ENCODE measurements around the gene CENPK. TPM values are rescaled to one million over a fixed set of nuclear protein-coding genes. Genes with fewer than 3 reads are reported as not detected.
A peak's percentile ranks its signal among the peaks of the same experiment; 100 is the strongest.
"Not testable (repeated sequence)": the region's sequence is repeated elsewhere in the genome, so short reads cannot be mapped to it uniquely, and the experiment has no call there.

Gene CENPK
- total and polyA plus RNA-seq, 2 experiments from 2014 or later, result 17.2 to 23.9 TPM

DNA sequence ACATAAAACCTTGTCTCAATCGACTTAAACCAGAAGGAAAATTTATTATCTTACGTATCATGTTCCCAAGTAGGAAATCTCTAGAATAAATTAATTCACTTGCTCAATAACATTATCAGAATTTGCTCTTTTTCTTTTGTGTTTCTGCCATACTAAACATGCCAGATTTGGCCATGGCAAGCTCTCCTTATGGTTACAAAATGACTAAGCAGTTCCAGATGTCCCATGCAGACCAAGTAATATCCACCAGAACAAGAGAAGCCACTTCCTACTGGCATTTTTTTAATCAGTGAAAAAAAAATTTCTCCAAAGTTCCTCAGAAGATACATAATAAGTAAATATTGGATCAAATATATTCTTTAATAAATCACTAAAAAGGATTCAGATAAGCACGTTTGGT is 56.0 kb downstream of the CENPK start:
- H3K79me2 ChIP-seq (ENCODE audit: insufficient read depth), result no peaks in the 10 kb centered on the region
- WGBS, 2 experiments (ENCODE audit: low coverage in 1 of 2, low lambda C conversion rate in 2 of 2, missing lambda C conversion rate in 2 of 2), result 17 to 19% methylated on average over 3 of the region's 3 CpGs
- no peaks in the 10 kb centered on the region for H3F3A ChIP-seq (ENCODE audit: insufficient read depth)
- H3K4me3 ChIP-seq, result peak overlapping the region; percentile 20; the same call in 1 of the 2 replicates
- in situ Hi-C loops (cut with MboI), result no loop called here
- H2AFZ ChIP-seq, result peak overlapping the region; percentile 8; the same call in 1 of the 2 replicates
- H3K4me2 ChIP-seq (ENCODE audit: unreplicated experiment), result peak overlapping the region; percentile 42
- DNase-seq, result peak; percentile 77
- no peaks in the 10 kb centered on the region for H3K9me2 ChIP-seq (ENCODE audit: insufficient read depth)
- H3K27ac ChIP-seq, result no peak overlapping the region
- H3K9me3 ChIP-seq (ENCODE audit: low read depth), result no peaks in the 10 kb centered on the region
- no peak for TF ChIP-seq EZH2 (IDR thresholded peaks at IDR 0.05; ENCODE audit: insufficient read depth, poor library complexity, severe bottlenecking)
- no peak for TF ChIP-seq EZH2phosphoT487 (IDR thresholded peaks at IDR 0.05; ENCODE audit: insufficient read depth, low read depth)
- H3K27me3 ChIP-seq (replicated peaks; ENCODE audit: insufficient read depth), result no peaks in the 10 kb centered on the region
- H3K9ac ChIP-seq, result no peak overlapping the region
- no peaks in the 10 kb centered on the region for H4K20me1 ChIP-seq (ENCODE audit: insufficient read depth)
- no peaks in the 10 kb centered on the region for H3K36me3 ChIP-seq (ENCODE audit: low read depth)
- H3K4me1 ChIP-seq (ENCODE audit: insufficient read depth), result no peaks in the 10 kb centered on the region

- TF ChIP-seq EZH2 (IDR thresholded peaks at IDR 0.05; ENCODE audit: insufficient read depth, poor library complexity, severe bottlenecking), result no peak
- no peak for TF ChIP-seq EZH2phosphoT487 (IDR thresholded peaks at IDR 0.05; ENCODE audit: insufficient read depth, low read depth)
- no peaks in the 10 kb centered on the region for H4K20me1 ChIP-seq (ENCODE audit: insufficient read depth)
- no peak overlapping the region for H3K9ac ChIP-seq
- H3K27ac ChIP-seq, result no peak overlapping the region
- H3K27me3 ChIP-seq (replicated peaks; ENCODE audit: insufficient read depth), result no peaks in the 10 kb centered on the region
- no peak overlapping the region for H3K4me2 ChIP-seq (ENCODE audit: unreplicated experiment)
- no peaks in the 10 kb centered on the region for H3K9me3 ChIP-seq (ENCODE audit: low read depth)
- no peak for DNase-seq
- H3F3A ChIP-seq (ENCODE audit: insufficient read depth), result no peaks in the 10 kb centered on the region
- H2AFZ ChIP-seq, result no peak overlapping the region
- no peaks in the 10 kb centered on the region for H3K36me3 ChIP-seq (ENCODE audit: low read depth)
- WGBS, 2 experiments (ENCODE audit: low coverage in 1 of 2, low lambda C conversion rate in 2 of 2, missing lambda C conversion rate in 2 of 2), result 92 to 95% methylated on average over 4 of the region's 4 CpGs
- no peaks in the 10 kb centered on the region for H3K79me2 ChIP-seq (ENCODE audit: insufficient read depth)
- no peak overlapping the region for H3K4me3 ChIP-seq
- H3K9me2 ChIP-seq (ENCODE audit: insufficient read depth), result no peaks in the 10 kb centered on the region
- H3K4me1 ChIP-seq (ENCODE audit: insufficient read depth), result no peaks in the 10 kb centered on the region
- in situ Hi-C loops (cut with MboI), result loop anchor here (10.0 to 25.0 kb wide), 3 partner anchors 394 to 852 kb away; no protein-coding TSS in a partner anchor
Measured at GRCh38 chr5:65489119-65489518, 73.8 kb downstream of the CENPK start.

GRCh38 chr5:65488038-65488687 is 74.8 kb downstream of the CENPK start:
- not testable (repeated sequence) for H3K79me2 ChIP-seq (ENCODE audit: insufficient read depth); H3K4me1 ChIP-seq (ENCODE audit: insufficient read depth); H3K4me2 ChIP-seq (ENCODE audit: unreplicated experiment); H3K9ac ChIP-seq; DNase-seq; H3F3A ChIP-seq (ENCODE audit: insufficient read depth); H3K4me3 ChIP-seq; H3K9me2 ChIP-seq (ENCODE audit: insufficient read depth); H2AFZ ChIP-seq; H3K27me3 ChIP-seq (replicated peaks; ENCODE audit: insufficient read depth); H4K20me1 ChIP-seq (ENCODE audit: insufficient read depth); H3K9me3 ChIP-seq (ENCODE audit: low read depth); H3K27ac ChIP-seq; H3K36me3 ChIP-seq (ENCODE audit: low read depth)
- 82 to 87% methylated on average over 7 of the region's 7 CpGs for WGBS, 2 experiments (ENCODE audit: low coverage in 1 of 2, low lambda C conversion rate in 2 of 2, missing lambda C conversion rate in 2 of 2)
- in situ Hi-C loops (cut with MboI), result loop anchor here (10.0 to 25.0 kb wide), 3 partner anchors 393 to 851 kb away; no protein-coding TSS in a partner anchor

GRCh38 chr5:65486803-65487202 is 76.2 kb downstream of the CENPK start:
- H3K9me2 ChIP-seq (ENCODE audit: insufficient read depth); H4K20me1 ChIP-seq (ENCODE audit: insufficient read depth); H3K27ac ChIP-seq; DNase-seq; H3K4me2 ChIP-seq (ENCODE audit: unreplicated experiment); H2AFZ ChIP-seq; H3K36me3 ChIP-seq (ENCODE audit: low read depth); H3K4me1 ChIP-seq (ENCODE audit: insufficient read depth); H3K9me3 ChIP-seq (ENCODE audit: low read depth); H3K4me3 ChIP-seq; H3K9ac ChIP-seq; H3K27me3 ChIP-seq (replicated peaks; ENCODE audit: insufficient read depth); H3K79me2 ChIP-seq (ENCODE audit: insufficient read depth): not testable (repeated sequence)
- in situ Hi-C loops (cut with MboI), result loop anchor here (10.0 to 25.0 kb wide), 3 partner anchors 392 to 850 kb away; no protein-coding TSS in a partner anchor
- H3F3A ChIP-seq (ENCODE audit: insufficient read depth), result peaks cover 17% of the 10 kb centered on the region
- WGBS, 2 experiments (ENCODE audit: low coverage in 1 of 2, low lambda C conversion rate in 2 of 2, missing lambda C conversion rate in 2 of 2), result 94 to 97% methylated on average over 2 of the region's 2 CpGs

GRCh38 chr5:65485405-65485804 is 77.6 kb downstream of the CENPK start:
- Histone ChIP-seq H3K27ac (no peak overlapping the region), H3K4me1 (ENCODE audit: insufficient read depth) (peaks cover 9% of the 10 kb centered on the region), H4K20me1 (ENCODE audit: insufficient read depth) (no peaks in the 10 kb centered on the region), H3K9me3 (ENCODE audit: low read depth) (no peaks in the 10 kb centered on the region), H3K9me2 (ENCODE audit: insufficient read depth) (no peaks in the 10 kb centered on the region), H3K79me2 (ENCODE audit: insufficient read depth) (peaks cover 11% of the 10 kb centered on the region), H2AFZ (no peak overlapping the region), H3K4me3 (no peak overlapping the region), H3F3A (ENCODE audit: insufficient read depth) (peaks cover 29% of the 10 kb centered on the region), H3K36me3 (ENCODE audit: low read depth) (no peaks in the 10 kb centered on the region), H3K4me2 (ENCODE audit: unreplicated experiment) (no peak overlapping the region), H3K27me3 (replicated peaks; ENCODE audit: insufficient read depth) (no peaks in the 10 kb centered on the region), H3K9ac (no peak overlapping the region)
- in situ Hi-C loops (cut with MboI), result loop anchor here (10.0 to 25.0 kb wide), 3 partner anchors 391 to 848 kb away; no protein-coding TSS in a partner anchor
- no peak for TF ChIP-seq EZH2 (IDR thresholded peaks at IDR 0.05; ENCODE audit: insufficient read depth, poor library complexity, severe bottlenecking)
- no peak for TF ChIP-seq EZH2phosphoT487 (IDR thresholded peaks at IDR 0.05; ENCODE audit: insufficient read depth, low read depth)
- WGBS, 2 experiments (ENCODE audit: low coverage in 1 of 2, low lambda C conversion rate in 2 of 2, missing lambda C conversion rate in 2 of 2), result 94 to 96% methylated on average over 19 to 27 of the region's 28 CpGs
- DNase-seq, result no peak
